HepG2 (cell line): ENCODE data around the gene CTXN1. TPM values are rescaled to one million over a fixed set of nuclear protein-coding genes. Genes with fewer than 3 reads are reported as not detected.

Source experiments
- AGO2 ChIP-seq: fragments of 200-400 bp; formaldehyde crosslinking; optimal IDR thresholded peaks from 2 replicates; pipeline ENCODE3; 2017; ENCODE audit warnings: mild to moderate bottlenecking, low read depth, low read length, moderate library complexity
- BCL6 ChIP-seq: IDR thresholded peaks from 2 replicates; pipeline ENCODE4 v1.6.1; 2016; ENCODE audit warnings: missing genetic modification reagents, missing compliant biosample characterization
- CHD2 ChIP-seq: IDR thresholded peaks from 2 replicates; pipeline ENCODE4 v1.6.1; 2011; ENCODE audit warnings: low read depth, low read length, improper control_type of control experiment
- GABPB1 ChIP-seq: IDR thresholded peaks from 2 replicates; pipeline ENCODE4 v1.6.1; 2016; ENCODE audit warnings: mild to moderate bottlenecking, missing genetic modification reagents, moderate library complexity, missing compliant biosample characterization
- GATAD1 ChIP-seq: IDR thresholded peaks from 2 replicates; pipeline ENCODE4 v1.6.1; 2016; ENCODE audit warnings: missing genetic modification reagents, missing compliant biosample characterization
- HOXD1 ChIP-seq: sonication (generic); formaldehyde crosslinking; IDR thresholded peaks from 2 replicates; pipeline ENCODE4 v1.5.0; 2020; ENCODE audit warnings: missing genetic modification reagents
- KLF16 ChIP-seq, 2 experiments: sonication (generic) in 1 of 2; formaldehyde crosslinking in 1 of 2; IDR thresholded peaks; 2 replicates each; pipeline versions ENCODE4 v1.6.1 to v1.8.0; 2016 to 2023; ENCODE audit warnings: missing genetic modification reagents in 2 of 2, missing compliant biosample characterization in 1 of 2
- LCORL ChIP-seq, 2 experiments: fragments of 450-650 bp in 1 of 2; sonication (generic) in 1 of 2; formaldehyde crosslinking in 1 of 2; IDR thresholded peaks; 2 replicates each; pipeline versions ENCODE4 v1.5.0 to v1.6.1; 2017 to 2020; ENCODE audit warnings: antibody characterized with exemption in 1 of 2, missing genetic modification reagents in 1 of 2
- MAF1 ChIP-seq: sonication (generic); formaldehyde crosslinking; IDR thresholded peaks from 2 replicates; pipeline ENCODE4 v1.5.0; 2020; ENCODE audit warnings: missing genetic modification reagents, borderline replicate concordance
- MEIS2 ChIP-seq: sonication (generic); formaldehyde crosslinking; IDR thresholded peaks from 2 replicates; pipeline ENCODE4 v1.9.0; 2021; ENCODE audit warnings: mild to moderate bottlenecking, missing genetic modification reagents
- NR2F1 ChIP-seq, 2 experiments: fragments of 450-650 bp in 1 of 2; formaldehyde crosslinking in 1 of 2; IDR thresholded peaks; 2 replicates each; pipeline versions ENCODE4 v1.5.0 to v1.6.1; 2016 to 2020; ENCODE audit warnings: mild to moderate bottlenecking in 1 of 2, missing compliant biosample characterization in 1 of 2, missing genetic modification reagents in 1 of 2, moderate library complexity in 1 of 2
- RCOR2 ChIP-seq: IDR thresholded peaks from 2 replicates; pipeline ENCODE4 v1.6.1; 2016; ENCODE audit warnings: missing biosample characterization, missing genetic modification reagents
- ZBTB20 ChIP-seq: sonication (generic); formaldehyde crosslinking; IDR thresholded peaks from 2 replicates; pipeline ENCODE4 v1.8.1; 2023; ENCODE audit warnings: missing genetic modification reagents, low read depth, mild to moderate bottlenecking, borderline replicate concordance
- ZFX ChIP-seq: sonication (generic); formaldehyde crosslinking; IDR thresholded peaks from 2 replicates; pipeline ENCODE4 v1.4.0; 2020; ENCODE audit warnings: mild to moderate bottlenecking, low read depth, missing genetic modification reagents, moderate library complexity
- ZNF136 ChIP-seq: sonication (generic); formaldehyde crosslinking; IDR thresholded peaks from 2 replicates; pipeline ENCODE4 v1.8.1; 2022; ENCODE audit warnings: low read depth, mild to moderate bottlenecking, moderate library complexity, missing genetic modification reagents
- polyA plus RNA-seq, 8 experiments: library from polyadenylated mRNA; depleted of rRNA in 3 of 8; stranded (reverse) in 7 of 8; unstranded in 1 of 8; fragments of >200 nt; fragmentation: Illumina TruSeq in 4 of 8; extraction: Trizol in 4 of 8; gene quantifications; 2 replicates each; pipeline versions ENCODE4 v1.2.1 to v1.2.3, GENCODE V29; 2011 to 2016; ENCODE audit warnings: low read depth in 4 of 8, missing spikeins in 1 of 8, mixed read lengths in 1 of 8; ENCODE audit not compliant: insufficient read depth in 1 of 8
- total RNA-seq, 5 experiments: library from RNA; depleted of rRNA; stranded (reverse); fragments of >200 nt; fragmentation: Illumina TruSeq; extraction: Trizol; gene quantifications; 2 replicates each; pipeline ENCODE4 v1.2.3, GENCODE V29; 2016; ENCODE audit warnings: low read depth in 1 of 5
- TF ChIP-seq, protein P1 (sequence below): sonication (generic); formaldehyde crosslinking; IDR thresholded peaks from 2 replicates; pipeline ENCODE4 v1.4.0; 2020; ENCODE audit warnings: missing genetic modification reagents, borderline replicate concordance
- TF ChIP-seq, protein P2 (sequence below): sonication (generic); formaldehyde crosslinking; conservative IDR thresholded peaks from 2 replicates; pipeline ENCODE4 v1.8.1; 2023; ENCODE audit warnings: missing genetic modification reagents
- TF ChIP-seq, protein P3 (sequence below): sonication (generic); formaldehyde crosslinking; IDR thresholded peaks from 2 replicates; pipeline ENCODE4 v1.4.0; 2020; ENCODE audit warnings: mild to moderate bottlenecking, missing genetic modification reagents

The CTXN1 gene
- total and polyA plus RNA-seq, 2 of the 13 experiments (the other 11 are each of a cell fraction or from before 2014, with no cell fraction given) = 0.11 TPM; not detected in 1

DNA sequence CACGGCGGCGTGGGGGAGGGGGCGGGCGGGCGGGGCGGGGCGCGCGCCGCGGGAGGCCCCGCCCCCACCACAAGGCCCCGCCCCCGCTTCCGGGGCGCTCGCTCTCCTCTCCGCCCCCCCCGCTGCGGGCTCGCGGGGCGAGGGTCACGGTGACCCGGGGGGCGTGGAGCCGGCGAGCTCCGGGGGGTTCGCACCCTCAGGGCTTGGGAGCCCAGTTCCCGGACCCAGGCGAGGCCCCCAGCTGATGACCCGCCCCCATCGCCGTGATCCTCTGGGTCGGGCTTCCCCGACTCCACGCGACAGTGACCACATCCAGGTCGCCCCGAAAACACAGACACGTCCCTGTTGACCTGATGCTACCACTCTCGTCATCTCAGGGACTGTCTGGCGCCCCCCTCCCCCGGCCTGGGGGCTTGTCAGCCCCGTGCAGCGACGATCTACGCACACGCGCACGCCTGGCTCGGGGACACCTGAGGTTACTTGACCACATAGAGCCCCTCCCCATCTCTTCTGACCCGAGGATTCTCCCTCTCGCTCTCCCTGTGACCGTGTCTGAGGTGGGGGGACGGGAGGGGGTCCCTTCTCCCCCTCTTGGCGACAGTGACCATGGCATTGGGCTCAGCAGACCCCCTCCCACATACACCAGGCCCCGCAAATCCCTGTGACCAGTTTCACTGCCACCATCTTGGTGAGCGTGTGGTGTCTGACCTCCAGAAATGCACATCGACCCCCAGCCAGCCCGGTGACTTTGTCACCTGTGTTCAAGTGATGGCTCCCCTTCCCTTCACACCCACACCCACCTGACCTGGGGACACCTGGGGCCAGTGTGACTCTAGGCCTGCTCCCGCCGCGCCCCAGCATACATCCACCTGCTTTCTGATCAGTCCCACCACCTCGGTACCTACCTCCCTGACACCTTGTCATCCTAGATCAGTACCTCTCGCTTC is 21.6 kb downstream of the CTXN1 start (continued):
- TF ChIP-seq ZBTB20 (CRISPR knock-in tag) = no peak
- TF ChIP-seq RCOR2 (CRISPR knock-in tag) = no peak
- TF ChIP-seq GATAD1 (CRISPR knock-in tag) = peak; percentile 13; the same call in 1 of the 2 replicates
- TF ChIP-seq GABPB1 (CRISPR knock-in tag) = peak; percentile 68
- TF ChIP-seq ZNF136 (CRISPR knock-in tag) = peak; percentile 40; the same call in 1 of the 2 replicates
- TF ChIP-seq, protein P1, sequence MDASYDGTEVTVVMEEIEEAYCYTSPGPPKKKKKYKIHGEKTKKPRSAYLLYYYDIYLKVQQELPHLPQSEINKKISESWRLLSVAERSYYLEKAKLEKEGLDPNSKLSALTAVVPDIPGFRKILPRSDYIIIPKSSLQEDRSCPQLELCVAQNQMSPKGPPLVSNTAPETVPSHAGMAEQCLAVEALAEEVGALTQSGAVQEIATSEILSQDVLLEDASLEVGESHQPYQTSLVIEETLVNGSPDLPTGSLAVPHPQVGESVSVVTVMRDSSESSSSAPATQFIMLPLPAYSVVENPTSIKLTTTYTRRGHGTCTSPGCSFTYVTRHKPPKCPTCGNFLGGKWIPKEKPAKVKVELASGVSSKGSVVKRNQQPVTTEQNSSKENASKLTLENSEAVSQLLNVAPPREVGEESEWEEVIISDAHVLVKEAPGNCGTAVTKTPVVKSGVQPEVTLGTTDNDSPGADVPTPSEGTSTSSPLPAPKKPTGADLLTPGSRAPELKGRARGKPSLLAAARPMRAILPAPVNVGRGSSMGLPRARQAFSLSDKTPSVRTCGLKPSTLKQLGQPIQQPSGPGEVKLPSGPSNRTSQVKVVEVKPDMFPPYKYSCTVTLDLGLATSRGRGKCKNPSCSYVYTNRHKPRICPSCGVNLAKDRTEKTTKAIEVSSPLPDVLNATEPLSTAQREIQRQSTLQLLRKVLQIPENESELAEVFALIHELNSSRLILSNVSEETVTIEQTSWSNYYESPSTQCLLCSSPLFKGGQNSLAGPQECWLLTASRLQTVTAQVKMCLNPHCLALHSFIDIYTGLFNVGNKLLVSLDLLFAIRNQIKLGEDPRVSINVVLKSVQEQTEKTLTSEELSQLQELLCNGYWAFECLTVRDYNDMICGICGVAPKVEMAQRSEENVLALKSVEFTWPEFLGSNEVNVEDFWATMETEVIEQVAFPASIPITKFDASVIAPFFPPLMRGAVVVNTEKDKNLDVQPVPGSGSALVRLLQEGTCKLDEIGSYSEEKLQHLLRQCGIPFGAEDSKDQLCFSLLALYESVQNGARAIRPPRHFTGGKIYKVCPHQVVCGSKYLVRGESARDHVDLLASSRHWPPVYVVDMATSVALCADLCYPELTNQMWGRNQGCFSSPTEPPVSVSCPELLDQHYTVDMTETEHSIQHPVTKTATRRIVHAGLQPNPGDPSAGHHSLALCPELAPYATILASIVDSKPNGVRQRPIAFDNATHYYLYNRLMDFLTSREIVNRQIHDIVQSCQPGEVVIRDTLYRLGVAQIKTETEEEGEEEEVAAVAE (CRISPR knock-in tag) = 0 out of 2 replicates have a peak, but pooled peaks have one; percentile 3
- peak in 1 of 2 experiments; percentile 14; a peak in 1 of 4 replicates for TF ChIP-seq KLF16 (CRISPR knock-in tag; IDR thresholded peaks at IDR 0.05)
- 0 out of 2 replicates have a peak, but pooled peaks have one; percentile 13 for TF ChIP-seq MEIS2
- TF ChIP-seq, protein P2, sequence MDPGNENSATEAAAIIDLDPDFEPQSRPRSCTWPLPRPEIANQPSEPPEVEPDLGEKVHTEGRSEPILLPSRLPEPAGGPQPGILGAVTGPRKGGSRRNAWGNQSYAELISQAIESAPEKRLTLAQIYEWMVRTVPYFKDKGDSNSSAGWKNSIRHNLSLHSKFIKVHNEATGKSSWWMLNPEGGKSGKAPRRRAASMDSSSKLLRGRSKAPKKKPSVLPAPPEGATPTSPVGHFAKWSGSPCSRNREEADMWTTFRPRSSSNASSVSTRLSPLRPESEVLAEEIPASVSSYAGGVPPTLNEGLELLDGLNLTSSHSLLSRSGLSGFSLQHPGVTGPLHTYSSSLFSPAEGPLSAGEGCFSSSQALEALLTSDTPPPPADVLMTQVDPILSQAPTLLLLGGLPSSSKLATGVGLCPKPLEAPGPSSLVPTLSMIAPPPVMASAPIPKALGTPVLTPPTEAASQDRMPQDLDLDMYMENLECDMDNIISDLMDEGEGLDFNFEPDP (CRISPR knock-in tag) = no peak
- no peak for TF ChIP-seq BCL6
- 0 out of 2 replicates have a peak, but pooled peaks have one; percentile 57 for TF ChIP-seq HOXD1 (CRISPR knock-in tag)
- TF ChIP-seq CHD2 = no peak
- peak; percentile 25; the same call in 1 of the 2 replicates for TF ChIP-seq ZFX (CRISPR knock-in tag)
- TF ChIP-seq LCORL (IDR thresholded peaks at IDR 0.05) = no peak
- TF ChIP-seq LCORL (CRISPR knock-in tag; IDR thresholded peaks at IDR 0.05) = 0 out of 2 replicates have a peak, but pooled peaks have one; percentile 0
- peak; percentile 44 for TF ChIP-seq AGO2
- TF ChIP-seq, protein P3, sequence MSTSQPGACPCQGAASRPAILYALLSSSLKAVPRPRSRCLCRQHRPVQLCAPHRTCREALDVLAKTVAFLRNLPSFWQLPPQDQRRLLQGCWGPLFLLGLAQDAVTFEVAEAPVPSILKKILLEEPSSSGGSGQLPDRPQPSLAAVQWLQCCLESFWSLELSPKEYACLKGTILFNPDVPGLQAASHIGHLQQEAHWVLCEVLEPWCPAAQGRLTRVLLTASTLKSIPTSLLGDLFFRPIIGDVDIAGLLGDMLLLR (CRISPR knock-in tag) = 0 out of 2 replicates have a peak, but pooled peaks have one; percentile 23
- 0 out of 2 replicates have a peak, but pooled peaks have one; percentile 44 for TF ChIP-seq MAF1 (CRISPR knock-in tag)
- TF ChIP-seq NR2F1 (CRISPR knock-in tag; IDR thresholded peaks at IDR 0.05) = peak; percentile 18 to 50; a peak in 1 of 4 replicates
